Vagina (tissue), 2 donors: ENCODE measurements around the gene TMEM9.

Experiments used
- CTCF ChIP-seq, 3 experiments: fragments of 450-650 bp in 2 of 3; fragments of 200-600 bp in 1 of 3; sonication (generic) in 1 of 3; IDR thresholded peaks; one replicate each; pipeline ENCODE4 v1.5.1; 2017 to 2019; ENCODE audit warnings: antibody characterized with exemption in 3 of 3, mild to moderate bottlenecking in 2 of 3, moderate library complexity in 2 of 3
- POLR2A ChIP-seq, 2 donors: fragments of 450-650 bp; IDR thresholded peaks; one replicate each; pipeline ENCODE4 v1.6.1; 2017; ENCODE audit warnings: antibody characterized with exemption in 2 of 2, mild to moderate bottlenecking in 2 of 2, moderate library complexity in 2 of 2
- POLR2AphosphoS5 ChIP-seq, 2 donors: sonication (generic); formaldehyde crosslinking; IDR thresholded peaks; one replicate each; pipeline ENCODE4 v1.9.0; 2017; ENCODE audit warnings: antibody characterized with exemption in 2 of 2, mild to moderate bottlenecking in 2 of 2, low read depth in 1 of 2; ENCODE audit not compliant: insufficient read depth in 1 of 2

- no peak for TF ChIP-seq POLR2AphosphoS5 (IDR thresholded peaks at IDR 0.05; ENCODE audit: insufficient read depth in 1 of 2, low read depth in 1 of 2)
- no peak for TF ChIP-seq CTCF (IDR thresholded peaks at IDR 0.05)
- TF ChIP-seq POLR2A (IDR thresholded peaks at IDR 0.05), result no peak
Observed at GRCh38 chr1:201126832-201127754, 27.2 kb downstream of the TMEM9 start, which contains the start of gene ASCL5.
